NB4 (cell line): ENCODE results near the gene RPL12.

Experiments
- DNase-seq: peaks from one replicate; pipeline ENCODE4 v3.0.0; 2010; ENCODE audit warnings: low read depth
- H3K4me3 ChIP-seq: one replicate; pipeline ENCODE4 v1.5.1; 2011; ENCODE audit warnings: mild to moderate bottlenecking, low read depth, low read length, moderate library complexity
- CTCF ChIP-seq: IDR thresholded peaks from one replicate; pipeline ENCODE4 v1.5.1; 2012; ENCODE audit warnings: low read depth, low read length
- MAX ChIP-seq: IDR thresholded peaks from 2 replicates; pipeline ENCODE4 v1.6.1; 2011; ENCODE audit warnings: low read depth, low read length
- MYC ChIP-seq: IDR thresholded peaks from 2 replicates; pipeline ENCODE4 v1.6.1; 2011; ENCODE audit warnings: low read depth, low read length
- POLR2A ChIP-seq: IDR thresholded peaks from 2 replicates; pipeline ENCODE4 v1.6.1; 2011; ENCODE audit warnings: mild to moderate bottlenecking; ENCODE audit not compliant: insufficient read length; ENCODE audit errors: extremely low read depth

RPL12 gene

GRCh38 chr9:127428348-127428747, 22.9 kb downstream of the RPL12 start:
- no peak overlapping the region for H3K4me3 ChIP-seq
- TF ChIP-seq POLR2A (no peak), CTCF (no peak)
- no peak for DNase-seq

GRCh38 chr9:127426756-127427155, 24.4 kb downstream of the RPL12 start:
- no peak overlapping the region for H3K4me3 ChIP-seq
- TF ChIP-seq MAX (no peak), MYC (no peak)
- DNase-seq: no peak

GRCh38 chr9:127424676-127424999, 26.6 kb downstream of the RPL12 start:
- H3K4me3 ChIP-seq: peak overlapping the region; percentile 86
- no peak for TF ChIP-seq POLR2A
- TF ChIP-seq CTCF: no peak
- no peak for TF ChIP-seq MYC
- no peak for TF ChIP-seq MAX
- peak; percentile 50 for DNase-seq

GRCh38 chr9:127423934-127424675, 27.1 kb downstream of the RPL12 start, which contains the start of gene ZNF79:
TSS of gene ZNF79 (plus strand) at chr9:127424382. CDS start at chr9:127424788, 406 bp downstream.
- H3K4me3 ChIP-seq: peak within 1 kb of the TSS; percentile 86
- TF ChIP-seq MYC: peak; percentile 40; the same call in 1 of the 2 replicates
- TF ChIP-seq CTCF: no peak
- peak; percentile 74 for TF ChIP-seq MAX
- TF ChIP-seq POLR2A: peak; percentile 46
- DNase-seq: peak; percentile 92

GRCh38 chr9:127423476-127423933, 27.7 kb downstream of the RPL12 start:
- H3K4me3 ChIP-seq: peak overlapping the region; percentile 86
- DNase-seq: no peak
- TF ChIP-seq CTCF: no peak
- TF ChIP-seq POLR2A: no peak

- TF ChIP-seq CTCF (no peak), MAX (no peak), POLR2A (no peak), MYC (no peak)
- no peak for DNase-seq
- H3K4me3 ChIP-seq: peak overlapping the region; percentile 86
Observed at GRCh38 chr9:127422787-127423186, 28.4 kb downstream of the RPL12 start.
